Cerebellar cortex (tissue), 1 donor: ENCODE results near the gene RAD51B.

Source experiments
- DNase-seq: peaks from one replicate; pipeline ENCODE4 v3.0.0-alpha.2; 2015; ENCODE audit warnings: low spot score

RAD51B gene

GRCh38 chr14:68386950-68387779 lies 567.6 kb downstream of the RAD51B start:
- peak; percentile 21 for DNase-seq

- no peak for DNase-seq
Measured at GRCh38 chr14:68389943-68390342, 570.4 kb downstream of the RAD51B start.

GRCh38 chr14:68390741-68391140 lies 571.2 kb downstream of the RAD51B start:
- DNase-seq: no peak

- DNase-seq: no peak
Measured at GRCh38 chr14:68391311-68392014, 571.9 kb downstream of the RAD51B start.

- no peak for DNase-seq
Measured at GRCh38 chr14:68392393-68393141, 573.0 kb downstream of the RAD51B start.

GRCh38 chr14:68393259-68393658 lies 573.7 kb downstream of the RAD51B start:
- DNase-seq: no peak

- no peak for DNase-seq
Measured at GRCh38 chr14:68394118-68394763, 574.7 kb downstream of the RAD51B start.

- DNase-seq: no peak
Measured at GRCh38 chr14:68394764-68395143, 575.2 kb downstream of the RAD51B start.

- no peak for DNase-seq
Measured at GRCh38 chr14:68395604-68396003, 576.0 kb downstream of the RAD51B start.

- no peak for DNase-seq
Measured at GRCh38 chr14:68396461-68396860, 576.9 kb downstream of the RAD51B start.

GRCh38 chr14:68397371-68397811 lies 577.8 kb downstream of the RAD51B start:
- DNase-seq: no peak

- no peak for DNase-seq
Measured at GRCh38 chr14:68397822-68398221, 578.2 kb downstream of the RAD51B start.

GRCh38 chr14:68398370-68398769 lies 578.8 kb downstream of the RAD51B start:
- DNase-seq: no peak

- DNase-seq: no peak
Measured at GRCh38 chr14:68399971-68400370, 580.4 kb downstream of the RAD51B start.

- no peak for DNase-seq
Measured at GRCh38 chr14:68401317-68401716, 581.7 kb downstream of the RAD51B start.

- DNase-seq: no peak
Measured at GRCh38 chr14:68401855-68402254, 582.3 kb downstream of the RAD51B start.

- DNase-seq: no peak
Measured at GRCh38 chr14:68402525-68403101, 583.0 kb downstream of the RAD51B start.

GRCh38 chr14:68403191-68404145 lies 583.9 kb downstream of the RAD51B start:
- DNase-seq: no peak

GRCh38 chr14:68404146-68404527 lies 584.6 kb downstream of the RAD51B start:
- DNase-seq: no peak

- DNase-seq: no peak
Measured at GRCh38 chr14:68404652-68405183, 585.1 kb downstream of the RAD51B start.
